ENCODE data around the gene ARMH4. TPM values are rescaled to one million over a fixed set of nuclear protein-coding genes. Genes with fewer than 3 reads are reported as not detected.
"Not testable (repeated sequence)": the region's sequence is repeated elsewhere in the genome, so short reads cannot be mapped to it uniquely, and the experiment has no call there.

ARMH4 gene
- polyA plus RNA-seq, 2 donors, result 0.22 to 0.54 TPM

GRCh38 chr14:58130116-58130782, 21.8 kb downstream of the ARMH4 start:
- Histone ChIP-seq H3K36me3 (ENCODE audit: control insufficient read depth in 2 of 2, insufficient read depth in 2 of 2, low read length in 1 of 2) (no peaks in the 10 kb centered on the region), H3K27me3 (ENCODE audit: control insufficient read depth in 1 of 2, insufficient read depth in 2 of 2, low read length in 2 of 2) (no peaks in the 10 kb centered on the region), H3K9me3 (ENCODE audit: control insufficient read depth in 2 of 2, insufficient read depth in 1 of 2, low read depth in 1 of 2, low read length in 1 of 2) (peaks cover 0 to 3% of the 10 kb centered on the region in 2 donors), H3K4me3 (ENCODE audit: low read depth in 1 of 2, low read length in 2 of 2) (no peak overlapping the region), H3K4me1 (ENCODE audit: control insufficient read depth in 2 of 2, insufficient read depth in 2 of 2, low read length in 1 of 2) (no peaks in the 10 kb centered on the region), H3K27ac (ENCODE audit: low read depth in 2 of 2, low read length in 1 of 2) (no peak overlapping the region)
- 66 to 71% methylated on average over 4 of the region's 4 CpGs for WGBS, 2 donors

- Histone ChIP-seq H3K36me3 (ENCODE audit: control insufficient read depth in 2 of 2, insufficient read depth in 2 of 2, low read length in 1 of 2) (no peaks in the 10 kb centered on the region), H3K9me3 (ENCODE audit: control insufficient read depth in 2 of 2, insufficient read depth in 1 of 2, low read depth in 1 of 2, low read length in 1 of 2) (peaks cover 0 to 3% of the 10 kb centered on the region in 2 donors), H3K4me1 (ENCODE audit: control insufficient read depth in 2 of 2, insufficient read depth in 2 of 2, low read length in 1 of 2) (no peaks in the 10 kb centered on the region), H3K4me3 (ENCODE audit: low read depth in 1 of 2, low read length in 2 of 2) (no peak overlapping the region), H3K27ac (ENCODE audit: low read depth in 2 of 2, low read length in 1 of 2) (no peak overlapping the region), H3K27me3 (ENCODE audit: control insufficient read depth in 1 of 2, insufficient read depth in 2 of 2, low read length in 2 of 2) (no peaks in the 10 kb centered on the region)
- 94 to 95% methylated on average over 4 of the region's 4 CpGs for WGBS, 2 donors
Observed at GRCh38 chr14:58129208-58129607, 22.8 kb downstream of the ARMH4 start.

- H3K36me3 ChIP-seq (ENCODE audit: control insufficient read depth in 2 of 2, insufficient read depth in 2 of 2, low read length in 1 of 2), result no peaks in the 10 kb centered on the region
- H3K9me3 ChIP-seq (ENCODE audit: control insufficient read depth in 2 of 2, insufficient read depth in 1 of 2, low read depth in 1 of 2, low read length in 1 of 2), result peaks cover 0 to 3% of the 10 kb centered on the region in 2 donors
- no peak overlapping the region for H3K27ac ChIP-seq (ENCODE audit: low read depth in 2 of 2, low read length in 1 of 2)
- H3K27me3 ChIP-seq (ENCODE audit: control insufficient read depth in 1 of 2, insufficient read depth in 2 of 2, low read length in 2 of 2), result no peaks in the 10 kb centered on the region
- H3K4me1 ChIP-seq (ENCODE audit: control insufficient read depth in 2 of 2, insufficient read depth in 2 of 2, low read length in 1 of 2), result no peaks in the 10 kb centered on the region
- no peak overlapping the region for H3K4me3 ChIP-seq (ENCODE audit: low read depth in 1 of 2, low read length in 2 of 2)
- 90 to 91% methylated on average over 2 of the region's 2 CpGs for WGBS, 2 donors
Observed at GRCh38 chr14:58128416-58128815, 23.6 kb downstream of the ARMH4 start.

GRCh38 chr14:58122546-58122945, 29.5 kb downstream of the ARMH4 start:
- H3K9me3 ChIP-seq (ENCODE audit: control insufficient read depth in 2 of 2, insufficient read depth in 1 of 2, low read depth in 1 of 2, low read length in 1 of 2); H3K4me3 ChIP-seq (ENCODE audit: low read depth in 1 of 2, low read length in 2 of 2); H3K4me1 ChIP-seq (ENCODE audit: control insufficient read depth in 2 of 2, insufficient read depth in 2 of 2, low read length in 1 of 2); H3K27ac ChIP-seq (ENCODE audit: low read depth in 2 of 2, low read length in 1 of 2); H3K27me3 ChIP-seq (ENCODE audit: control insufficient read depth in 1 of 2, insufficient read depth in 2 of 2, low read length in 2 of 2); H3K36me3 ChIP-seq (ENCODE audit: control insufficient read depth in 2 of 2, insufficient read depth in 2 of 2, low read length in 1 of 2): not testable (repeated sequence)
- 88 to 90% methylated on average over 6 of the region's 6 CpGs for WGBS, 2 donors

- Histone ChIP-seq H3K4me3 (ENCODE audit: low read depth in 1 of 2, low read length in 2 of 2) (no peak overlapping the region), H3K36me3 (ENCODE audit: control insufficient read depth in 2 of 2, insufficient read depth in 2 of 2, low read length in 1 of 2) (no peaks in the 10 kb centered on the region), H3K27ac (ENCODE audit: low read depth in 2 of 2, low read length in 1 of 2) (no peak overlapping the region), H3K4me1 (ENCODE audit: control insufficient read depth in 2 of 2, insufficient read depth in 2 of 2, low read length in 1 of 2) (no peaks in the 10 kb centered on the region), H3K27me3 (ENCODE audit: control insufficient read depth in 1 of 2, insufficient read depth in 2 of 2, low read length in 2 of 2) (no peaks in the 10 kb centered on the region), H3K9me3 (ENCODE audit: control insufficient read depth in 2 of 2, insufficient read depth in 1 of 2, low read depth in 1 of 2, low read length in 1 of 2) (peaks cover 0 to 3% of the 10 kb centered on the region in 2 donors)
- 78 to 81% methylated on average over 5 of the region's 5 CpGs for WGBS, 2 donors
Observed at GRCh38 chr14:58121530-58122186, 30.4 kb downstream of the ARMH4 start.

GRCh38 chr14:58119381-58119780, 32.6 kb downstream of the ARMH4 start:
- no peaks in the 10 kb centered on the region for H3K36me3 ChIP-seq (ENCODE audit: control insufficient read depth in 2 of 2, insufficient read depth in 2 of 2, low read length in 1 of 2)
- H3K4me1 ChIP-seq (ENCODE audit: control insufficient read depth in 2 of 2, insufficient read depth in 2 of 2, low read length in 1 of 2), result no peaks in the 10 kb centered on the region
- H3K9me3 ChIP-seq (ENCODE audit: control insufficient read depth in 2 of 2, insufficient read depth in 1 of 2, low read depth in 1 of 2, low read length in 1 of 2), result no peaks in the 10 kb centered on the region
- H3K27me3 ChIP-seq (ENCODE audit: control insufficient read depth in 1 of 2, insufficient read depth in 2 of 2, low read length in 2 of 2), result no peaks in the 10 kb centered on the region
- H3K27ac ChIP-seq (ENCODE audit: low read depth in 2 of 2, low read length in 1 of 2), result no peak overlapping the region
- WGBS, 2 donors, result 47 to 61% methylated on average over 3 of the region's 3 CpGs
- no peak overlapping the region for H3K4me3 ChIP-seq (ENCODE audit: low read depth in 1 of 2, low read length in 2 of 2)

GRCh38 chr14:58118097-58118815, 33.8 kb downstream of the ARMH4 start:
- no peak overlapping the region for H3K27ac ChIP-seq (ENCODE audit: low read depth in 2 of 2, low read length in 1 of 2)
- no peak overlapping the region for H3K4me3 ChIP-seq (ENCODE audit: low read depth in 1 of 2, low read length in 2 of 2)
- no peaks in the 10 kb centered on the region for H3K27me3 ChIP-seq (ENCODE audit: control insufficient read depth in 1 of 2, insufficient read depth in 2 of 2, low read length in 2 of 2)
- H3K9me3 ChIP-seq (ENCODE audit: control insufficient read depth in 2 of 2, insufficient read depth in 1 of 2, low read depth in 1 of 2, low read length in 1 of 2), result no peaks in the 10 kb centered on the region
- no peaks in the 10 kb centered on the region for H3K36me3 ChIP-seq (ENCODE audit: control insufficient read depth in 2 of 2, insufficient read depth in 2 of 2, low read length in 1 of 2)
- no peaks in the 10 kb centered on the region for H3K4me1 ChIP-seq (ENCODE audit: control insufficient read depth in 2 of 2, insufficient read depth in 2 of 2, low read length in 1 of 2)
- 70 to 72% methylated on average over 5 of the region's 5 CpGs for whole genome bisulfite sequencing, 2 donors

- Histone ChIP-seq H3K27ac (ENCODE audit: low read depth in 2 of 2, low read length in 1 of 2) (no peak overlapping the region), H3K36me3 (ENCODE audit: control insufficient read depth in 2 of 2, insufficient read depth in 2 of 2, low read length in 1 of 2) (no peaks in the 10 kb centered on the region), H3K27me3 (ENCODE audit: control insufficient read depth in 1 of 2, insufficient read depth in 2 of 2, low read length in 2 of 2) (no peaks in the 10 kb centered on the region), H3K4me3 (ENCODE audit: low read depth in 1 of 2, low read length in 2 of 2) (no peak overlapping the region), H3K9me3 (ENCODE audit: control insufficient read depth in 2 of 2, insufficient read depth in 1 of 2, low read depth in 1 of 2, low read length in 1 of 2) (no peaks in the 10 kb centered on the region), H3K4me1 (ENCODE audit: control insufficient read depth in 2 of 2, insufficient read depth in 2 of 2, low read length in 1 of 2) (no peaks in the 10 kb centered on the region)
- WGBS, 2 donors, result 55 to 66% methylated on average over 3 of the region's 3 CpGs
Observed at GRCh38 chr14:58109744-58110143, 42.3 kb downstream of the ARMH4 start.

- Histone ChIP-seq H3K9me3 (ENCODE audit: control insufficient read depth in 2 of 2, insufficient read depth in 1 of 2, low read depth in 1 of 2, low read length in 1 of 2) (no peaks in the 10 kb centered on the region), H3K4me1 (ENCODE audit: control insufficient read depth in 2 of 2, insufficient read depth in 2 of 2, low read length in 1 of 2) (no peaks in the 10 kb centered on the region), H3K4me3 (ENCODE audit: low read depth in 1 of 2, low read length in 2 of 2) (no peak overlapping the region), H3K27ac (ENCODE audit: low read depth in 2 of 2, low read length in 1 of 2) (no peak overlapping the region), H3K36me3 (ENCODE audit: control insufficient read depth in 2 of 2, insufficient read depth in 2 of 2, low read length in 1 of 2) (no peaks in the 10 kb centered on the region), H3K27me3 (ENCODE audit: control insufficient read depth in 1 of 2, insufficient read depth in 2 of 2, low read length in 2 of 2) (no peaks in the 10 kb centered on the region)
- WGBS, 2 donors, result 97% methylated on average over 1 of the region's 1 CpG
Observed at GRCh38 chr14:58108717-58109116, 43.3 kb downstream of the ARMH4 start.
